K562 (cell line): Measurements from ENCODE around the gene TUBG2. TPM values are rescaled to one million over a fixed set of nuclear protein-coding genes. Genes with fewer than 3 reads are reported as not detected.

Experiments
- CEBPZ ChIP-seq: fragments of 150-350 bp; IDR thresholded peaks from 2 replicates; pipeline ENCODE4 v1.6.1; 2014; ENCODE audit warnings: low read depth, mild to moderate bottlenecking, low read length, borderline replicate concordance
- CUX1 ChIP-seq: fragments of 200-800 bp; sonication (Bioruptor generic); IDR thresholded peaks from 2 replicates; pipeline ENCODE4 v1.6.1; 2016; ENCODE audit warnings: missing genetic modification characterization, missing compliant biosample characterization
- HDAC2 ChIP-seq: fragments of 450-650 bp; IDR thresholded peaks from 2 replicates; pipeline ENCODE4 v1.6.1; 2016; ENCODE audit warnings: mild to moderate bottlenecking
- ID3 ChIP-seq, 2 experiments: fragments of 250-450 bp in 1 of 2; fragments of 450-650 bp in 1 of 2; sonication (Bioruptor Pico) in 1 of 2; IDR thresholded peaks; 2 replicates each; pipeline versions ENCODE4 v1.6.1 to v1.8.0; 2016 to 2021; ENCODE audit warnings: mild to moderate bottlenecking in 2 of 2, moderate library complexity in 2 of 2, missing compliant biosample characterization in 1 of 2, missing genetic modification characterization in 1 of 2
- IRF9 ChIP-seq: fragments of 450-650 bp; IDR thresholded peaks from 2 replicates; pipeline ENCODE4 v1.6.1; 2016; ENCODE audit warnings: missing biosample characterization, missing genetic modification characterization
- PBX2 ChIP-seq, 2 experiments: IDR thresholded peaks in 1 of 2; conservative IDR thresholded peaks in 1 of 2; 2 replicates each; pipeline ENCODE4 v1.6.1; 2016; ENCODE audit warnings: low read depth in 2 of 2, mild to moderate bottlenecking in 1 of 2, missing compliant biosample characterization in 1 of 2, missing genetic modification characterization in 1 of 2, moderate library complexity in 1 of 2
- PHF20 ChIP-seq: fragments of 450-650 bp; IDR thresholded peaks from 2 replicates; pipeline ENCODE4 v1.6.1; 2018; ENCODE audit not compliant: partially characterized antibody
- SIN3A ChIP-seq, 2 experiments: fragments of 150-350 bp in 1 of 2; IDR thresholded peaks; 2 replicates each; pipeline ENCODE4 v1.6.1; 2011 to 2016; ENCODE audit warnings: borderline replicate concordance in 2 of 2, low read depth in 2 of 2, low read length in 2 of 2, mild to moderate bottlenecking in 2 of 2, moderate library complexity in 2 of 2; ENCODE audit not compliant: control insufficient read depth in 1 of 2
- YY1 ChIP-seq, 3 experiments: IDR thresholded peaks; 2 replicates each; pipeline ENCODE4 v1.6.1; 2011; ENCODE audit warnings: low read length in 2 of 3, mild to moderate bottlenecking in 2 of 3, moderate library complexity in 2 of 3, borderline replicate concordance in 1 of 3, control low read depth in 1 of 3, low read depth in 1 of 3; ENCODE audit not compliant: insufficient read depth in 3 of 3, insufficient replicate concordance in 2 of 3, control insufficient read depth in 1 of 3, insufficient read length in 1 of 3; ENCODE audit errors: extremely low read depth in 1 of 3
- polyA plus RNA-seq, 8 experiments: library from polyadenylated mRNA; depleted of rRNA in 4 of 8; stranded (reverse) in 5 of 8; unstranded in 3 of 8; fragments of >200 nt; fragmentation: Nextera tagmentation in 2 of 8; fragmentation: Illumina TruSeq in 1 of 8; extraction: Ambion mirVana in 2 of 8; extraction: Trizol in 1 of 8; gene quantifications; 2 replicates each; pipeline versions ENCODE4 v1.2.1 to v1.2.3, GENCODE V29; 2011 to 2014; ENCODE audit warnings: inconsistent platforms in 1 of 8, missing spikeins in 1 of 8
- total RNA-seq, 7 experiments: library from RNA; depleted of rRNA in 6 of 7; stranded (reverse); fragments of >200 nt in 6 of 7; fragmentation: Illumina TruSeq in 2 of 7; extraction: Trizol in 2 of 7; gene quantifications; 2 replicates each; pipeline versions ENCODE4 v1.2.1 to v1.2.3, GENCODE V29; 2011 to 2021; ENCODE audit warnings: low replicate concordance in 1 of 7

TUBG2 gene
- total and polyA plus RNA-seq, 9 of the 15 experiments (the other 6 are each of a cell fraction or from before 2014, with no cell fraction given): 0.09 to 0.80 (median 0.24) TPM; not detected in 2

GRCh38 chr17:42629411-42630009, 29.6 kb upstream of the TUBG2 start (continued):
- TF ChIP-seq CUX1 (CRISPR knock-in tag): 0 out of 2 replicates have a peak, but pooled peaks have one; percentile 28
- no peak for TF ChIP-seq PBX2 (CRISPR knock-in tag; IDR thresholded peaks at IDR 0.05; ENCODE audit: low read depth)
- TF ChIP-seq PBX2 (tag; conservative IDR thresholded peaks at IDR 0.05; ENCODE audit: low read depth): no peak
- TF ChIP-seq ID3 (CRISPR knock-in tag; IDR thresholded peaks at IDR 0.05): no peak
- TF ChIP-seq ID3 (tag; IDR thresholded peaks at IDR 0.05): no peak
- no peak for TF ChIP-seq SIN3A (IDR thresholded peaks at IDR 0.05; ENCODE audit: borderline replicate concordance in 2 of 2, control insufficient read depth in 1 of 2, low read depth in 2 of 2, low read length in 2 of 2)
- TF ChIP-seq YY1 (IDR thresholded peaks at IDR 0.05; ENCODE audit: borderline replicate concordance in 1 of 3, control insufficient read depth in 1 of 3, extremely low read depth in 1 of 3, insufficient read depth in 3 of 3, insufficient read length in 1 of 3, insufficient replicate concordance in 2 of 3, low read depth in 1 of 3, low read length in 2 of 3): no peak
- no peak for TF ChIP-seq IRF9 (tag)
- TF ChIP-seq CEBPZ: no peak
- TF ChIP-seq PHF20: no peak
- TF ChIP-seq HDAC2: no peak; the same call in 1 of the 2 replicates
